ENCODE results near the gene VWA5B2.

DNA sequence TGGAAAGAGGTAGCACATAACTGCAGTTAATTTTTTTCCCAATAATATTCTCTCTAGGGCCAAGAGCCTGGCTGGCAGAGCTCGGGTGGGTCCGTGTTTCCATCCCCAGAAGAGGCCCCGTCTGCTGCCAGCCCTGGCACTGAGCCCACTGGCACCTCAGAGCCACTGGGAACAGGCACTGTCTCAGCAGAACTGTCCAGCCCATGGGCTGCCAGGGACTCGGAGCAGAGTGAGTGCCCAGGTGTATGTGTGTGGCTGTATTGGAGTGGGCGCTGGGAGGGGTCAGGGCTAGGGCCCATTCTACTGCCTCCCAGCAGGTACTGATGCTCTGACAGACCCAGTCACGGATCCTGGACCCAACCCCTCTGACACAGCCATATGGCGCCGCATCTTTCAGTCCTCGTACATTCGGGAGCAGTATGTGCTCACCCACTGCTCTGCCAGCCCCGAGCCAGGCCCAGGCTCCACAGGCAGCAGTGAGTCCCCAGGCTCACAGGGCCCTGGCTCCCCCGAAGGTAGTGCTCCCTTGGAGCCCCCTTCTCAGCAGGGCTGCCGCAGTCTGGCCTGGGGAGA is 8.9 kb downstream of the VWA5B2 start:
- TF ChIP-seq, protein P1, sequence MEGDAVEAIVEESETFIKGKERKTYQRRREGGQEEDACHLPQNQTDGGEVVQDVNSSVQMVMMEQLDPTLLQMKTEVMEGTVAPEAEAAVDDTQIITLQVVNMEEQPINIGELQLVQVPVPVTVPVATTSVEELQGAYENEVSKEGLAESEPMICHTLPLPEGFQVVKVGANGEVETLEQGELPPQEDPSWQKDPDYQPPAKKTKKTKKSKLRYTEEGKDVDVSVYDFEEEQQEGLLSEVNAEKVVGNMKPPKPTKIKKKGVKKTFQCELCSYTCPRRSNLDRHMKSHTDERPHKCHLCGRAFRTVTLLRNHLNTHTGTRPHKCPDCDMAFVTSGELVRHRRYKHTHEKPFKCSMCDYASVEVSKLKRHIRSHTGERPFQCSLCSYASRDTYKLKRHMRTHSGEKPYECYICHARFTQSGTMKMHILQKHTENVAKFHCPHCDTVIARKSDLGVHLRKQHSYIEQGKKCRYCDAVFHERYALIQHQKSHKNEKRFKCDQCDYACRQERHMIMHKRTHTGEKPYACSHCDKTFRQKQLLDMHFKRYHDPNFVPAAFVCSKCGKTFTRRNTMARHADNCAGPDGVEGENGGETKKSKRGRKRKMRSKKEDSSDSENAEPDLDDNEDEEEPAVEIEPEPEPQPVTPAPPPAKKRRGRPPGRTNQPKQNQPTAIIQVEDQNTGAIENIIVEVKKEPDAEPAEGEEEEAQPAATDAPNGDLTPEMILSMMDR (IDR thresholded peaks at IDR 0.05; ENCODE audit: borderline replicate concordance, extremely low read depth, low read length, poor library complexity, severe bottlenecking) = no peak
- TF ChIP-seq EZH2 (IDR thresholded peaks at IDR 0.05; ENCODE audit: borderline replicate concordance, low read depth, low read length, severe bottlenecking) = no peak
